CD14-positive monocyte (primary cell): Measurements from ENCODE around the gene SLC15A5. TPM values are rescaled to one million over a fixed set of nuclear protein-coding genes. Genes with fewer than 3 reads are reported as not detected.

ENCODE experiments used
- DNase-seq, 3 donors: peaks; one replicate each; pipeline ENCODE4 v3.0.0-alpha.2; 2011 to 2022
- H2AFZ ChIP-seq: 2 replicates; pipeline ENCODE4 v1.6.0; 2012; ENCODE audit warnings: mild to moderate bottlenecking, low read depth, low read length, inconsistent platforms; ENCODE audit not compliant: insufficient read depth, poor library complexity, severe bottlenecking
- H3K27ac ChIP-seq, 2 donors: 1 replicate in 1 of 2; 2 replicates in 1 of 2; pipeline ENCODE4 v1.5.1; 2012 to 2013; ENCODE audit warnings: low read length in 2 of 2, control low read depth in 1 of 2, inconsistent platforms in 1 of 2, low read depth in 1 of 2, mild to moderate bottlenecking in 1 of 2
- H3K27me3 ChIP-seq, 2 donors: one replicate each; pipeline versions ENCODE4 v1.6.0 to v1.6.1; 2011 to 2013; ENCODE audit warnings: low read length in 2 of 2; ENCODE audit not compliant: control insufficient read depth in 2 of 2, insufficient read depth in 2 of 2
- H3K36me3 ChIP-seq, 2 donors: replicated peaks in 1 of 2; 1 replicate in 1 of 2; 2 replicates in 1 of 2; pipeline versions ENCODE4 v1.5.1 to v1.6.1; 2012 to 2013; ENCODE audit warnings: low read length in 2 of 2, control low read depth in 1 of 2, inconsistent platforms in 1 of 2, mild to moderate bottlenecking in 1 of 2; ENCODE audit not compliant: insufficient read depth in 2 of 2, control insufficient read depth in 1 of 2
- H3K4me1 ChIP-seq, 2 donors: 1 replicate in 1 of 2; 2 replicates in 1 of 2; pipeline versions ENCODE4 v1.5.1 to v1.6.1; 2012 to 2013; ENCODE audit warnings: low read length in 2 of 2, control low read depth in 1 of 2, inconsistent platforms in 1 of 2, mild to moderate bottlenecking in 1 of 2, moderate library complexity in 1 of 2; ENCODE audit not compliant: insufficient read depth in 2 of 2, control insufficient read depth in 1 of 2
- H3K4me2 ChIP-seq: replicated peaks from 2 replicates; pipeline ENCODE3; 2012; ENCODE audit warnings: low read length, moderate library complexity, mild to moderate bottlenecking; ENCODE audit not compliant: poor library complexity, severe bottlenecking; ENCODE audit errors: extremely low read depth
- H3K4me3 ChIP-seq, 3 experiments: fragments of 200-600 bp in 1 of 3; sonication (generic) in 1 of 3; replicated peaks in 1 of 3; 1 replicate in 2 of 3; 2 replicates in 1 of 3; pipeline ENCODE4 v1.5.1; 2011 to 2013; ENCODE audit warnings: low read length in 3 of 3, mild to moderate bottlenecking in 3 of 3, control low read depth in 2 of 3, low read depth in 2 of 3, inconsistent platforms in 1 of 3, moderate library complexity in 1 of 3
- H3K79me2 ChIP-seq: 2 replicates; pipeline ENCODE4 v1.6.0; 2012; ENCODE audit warnings: mild to moderate bottlenecking, control low read depth, inconsistent platforms, low read length, moderate library complexity; ENCODE audit not compliant: insufficient read depth
- H3K9ac ChIP-seq: 2 replicates; pipeline ENCODE4 v1.6.0; 2017; ENCODE audit warnings: low read length, mild to moderate bottlenecking; ENCODE audit not compliant: insufficient read depth, poor library complexity, severe bottlenecking
- H3K9me3 ChIP-seq, 2 donors: replicated peaks in 1 of 2; 1 replicate in 1 of 2; 2 replicates in 1 of 2; pipeline versions ENCODE4 v1.5.1 to v1.6.1; 2012 to 2013; ENCODE audit warnings: low read length in 2 of 2, control low read depth in 1 of 2; ENCODE audit not compliant: control insufficient read depth in 1 of 2, insufficient read depth in 1 of 2
- H4K20me1 ChIP-seq: 2 replicates; pipeline ENCODE4 v1.6.0; 2012; ENCODE audit warnings: mild to moderate bottlenecking, low read length, control low read depth, moderate library complexity; ENCODE audit not compliant: insufficient read depth
- H3K27ac Mint-ChIP-seq, 7 donors: one replicate each; pipeline ENCODE4 v1.8.0; 2020; ENCODE audit warnings: mild to moderate bottlenecking in 7 of 7, mixed read lengths in 7 of 7, moderate library complexity in 6 of 7, inconsistent platforms in 2 of 7
- H3K27me3 Mint-ChIP-seq, 3 donors: one replicate each; pipeline ENCODE4 v1.8.0; 2021 to 2022; ENCODE audit warnings: low read depth in 3 of 3, mild to moderate bottlenecking in 3 of 3, mixed read lengths in 3 of 3, moderate library complexity in 3 of 3, inconsistent platforms in 1 of 3
- H3K36me3 Mint-ChIP-seq, 2 donors: one replicate each; pipeline ENCODE4 v1.8.0; 2020; ENCODE audit warnings: mixed read lengths in 2 of 2, inconsistent platforms in 1 of 2, mild to moderate bottlenecking in 1 of 2
- H3K4me1 Mint-ChIP-seq: one replicate; pipeline ENCODE4 v1.8.0; 2020; ENCODE audit warnings: mild to moderate bottlenecking, mixed read lengths
- H3K4me3 Mint-ChIP-seq, 2 donors: one replicate each; pipeline ENCODE4 v1.8.0; 2020; ENCODE audit warnings: mild to moderate bottlenecking in 2 of 2, mixed read lengths in 2 of 2, moderate library complexity in 1 of 2
- H3K9me3 Mint-ChIP-seq, 7 donors: one replicate each; pipeline ENCODE4 v1.8.0; 2020 to 2022; ENCODE audit warnings: mixed read lengths in 7 of 7, mild to moderate bottlenecking in 6 of 7, moderate library complexity in 6 of 7, inconsistent platforms in 2 of 7
- CTCF ChIP-seq: fragments of 200-600 bp; IDR thresholded peaks from one replicate; pipeline ENCODE4 v1.8.0; 2022; ENCODE audit warnings: antibody characterized with exemption, mild to moderate bottlenecking
- WGBS: methylation state at CpG from one replicate; pipeline ENCODE4 v1.1.5; 2013; ENCODE audit warnings: missing lambda C conversion rate; ENCODE audit not compliant: insufficient coverage; 5-methylcytosine and 5-hydroxymethylcytosine counted together
- intact Hi-C, 2 donors: fragments of 100-400 bp; cut with micrococcal nuclease; formaldehyde crosslinking; loops; one replicate each; pipeline versions ENCODE4 v1.15.0 to v1.15.1; 2023
- polyA plus RNA-seq, 3 donors: library from polyadenylated mRNA; depleted of rRNA in 1 of 3; unstranded in 2 of 3; stranded (reverse) in 1 of 3; fragments of 300-500 nt in 2 of 3; fragments of >200 nt in 1 of 3; fragmentation: Illumina TruSeq in 2 of 3; gene quantifications; 1 replicate in 2 of 3; 2 replicates in 1 of 3; pipeline ENCODE4 v1.2.3, GENCODE V29; 2012 to 2021

SLC15A5 gene
- polyA plus RNA-seq, 3 donors: not detected

GRCh38 chr12:16228067-16228466, 49.4 kb downstream of the SLC15A5 start:
- DNase-seq: no peak
- no peak overlapping the region for H3K4me3 ChIP-seq
- no peak overlapping the region for H3K9ac ChIP-seq
- H3K36me3 ChIP-seq: no peaks in the 10 kb centered on the region
- Mint-ChIP-seq H3K27me3 (no peaks in the 10 kb centered on the region), H3K4me3 (no peak overlapping the region), H3K36me3 (no peaks in the 10 kb centered on the region), H3K9me3 (peaks cover 3 to 16% (median 6%) of the 10 kb centered on the region in 7 donors), H3K4me1 (no peaks in the 10 kb centered on the region), H3K27ac (no peak overlapping the region)
- no peaks in the 10 kb centered on the region for H3K27me3 ChIP-seq
- no peak for TF ChIP-seq CTCF
- no peaks in the 10 kb centered on the region for H3K79me2 ChIP-seq
- no peaks in the 10 kb centered on the region for H3K4me1 ChIP-seq
- H3K9me3 ChIP-seq: peaks cover 5 to 8% of the 10 kb centered on the region in 2 donors
- no peak overlapping the region for H2AFZ ChIP-seq
- no peak overlapping the region for H3K4me2 ChIP-seq
- intact Hi-C loops: no loop called here
- H3K27ac ChIP-seq: no peak overlapping the region
- 88% methylated on average over 2 of the region's 2 CpGs for WGBS
- no peaks in the 10 kb centered on the region for H4K20me1 ChIP-seq

GRCh38 chr12:16225692-16226091, 51.8 kb downstream of the SLC15A5 start:
- WGBS: 41% methylated on average over 2 of the region's 4 CpGs
- TF ChIP-seq CTCF: no peak
- H2AFZ ChIP-seq: no peak overlapping the region
- H3K36me3 ChIP-seq: no peaks in the 10 kb centered on the region
- no peak overlapping the region for H3K4me3 ChIP-seq
- intact Hi-C loops: no loop called here
- H3K36me3 Mint-ChIP-seq: no peaks in the 10 kb centered on the region
- H3K79me2 ChIP-seq: no peaks in the 10 kb centered on the region
- no peaks in the 10 kb centered on the region for H3K27me3 ChIP-seq
- H3K9me3 ChIP-seq: no peaks in the 10 kb centered on the region
- no peak overlapping the region for H3K4me3 Mint-ChIP-seq
- no peaks in the 10 kb centered on the region for H4K20me1 ChIP-seq
- no peaks in the 10 kb centered on the region for H3K4me1 ChIP-seq
- peaks cover 0 to 2% (median 0%) of the 10 kb centered on the region in 3 donors for H3K27me3 Mint-ChIP-seq
- H3K27ac ChIP-seq: no peak overlapping the region
- DNase-seq: no peak
- no peak overlapping the region for H3K27ac Mint-ChIP-seq
- H3K4me2 ChIP-seq: no peak overlapping the region
- no peak overlapping the region for H3K9ac ChIP-seq
- no peaks in the 10 kb centered on the region for H3K9me3 Mint-ChIP-seq
- H3K4me1 Mint-ChIP-seq: no peaks in the 10 kb centered on the region
